Hematopoietic multipotent progenitor cell treated with erythropoietin and hydrocortisone succinate and interleukin-3 and kit ligand, for 4 days (in vitro differentiated cells): ENCODE measurements around the gene CAPN14.
"Not testable (repeated sequence)": the region's sequence is repeated elsewhere in the genome, so short reads cannot be mapped to it uniquely, and the experiment has no call there.

Experiments used
- DNase-seq: peaks from one replicate; pipeline ENCODE4 v3.0.0-alpha.2; 2015

Gene CAPN14

DNA sequence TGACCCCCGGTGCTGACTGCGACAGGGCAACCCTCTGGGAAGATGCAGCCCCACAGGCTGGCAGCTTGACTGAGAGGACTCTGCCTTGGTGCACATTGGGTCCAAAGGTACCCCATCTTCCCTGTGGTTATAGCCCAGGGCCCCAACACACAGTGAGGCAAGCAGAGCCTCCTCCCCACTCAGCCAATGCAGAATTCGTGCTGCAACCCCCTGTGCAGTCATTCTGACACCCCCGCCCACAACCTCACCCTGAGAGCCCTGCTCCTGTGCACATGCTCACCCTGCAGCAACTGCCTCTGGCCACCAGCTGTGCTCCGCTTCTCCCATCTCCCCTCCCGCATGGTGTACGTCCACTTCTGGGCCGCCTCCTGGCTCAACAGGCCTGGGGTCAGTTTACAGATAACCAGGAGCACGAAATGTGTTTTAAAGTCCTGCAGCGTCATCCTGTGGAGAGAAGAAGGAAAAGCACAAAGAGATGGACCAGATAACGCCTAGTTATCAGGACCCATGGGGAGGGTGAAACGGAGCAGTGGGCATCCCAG lies 24.4 kb downstream of the CAPN14 start:
- no peak for DNase-seq

DNA sequence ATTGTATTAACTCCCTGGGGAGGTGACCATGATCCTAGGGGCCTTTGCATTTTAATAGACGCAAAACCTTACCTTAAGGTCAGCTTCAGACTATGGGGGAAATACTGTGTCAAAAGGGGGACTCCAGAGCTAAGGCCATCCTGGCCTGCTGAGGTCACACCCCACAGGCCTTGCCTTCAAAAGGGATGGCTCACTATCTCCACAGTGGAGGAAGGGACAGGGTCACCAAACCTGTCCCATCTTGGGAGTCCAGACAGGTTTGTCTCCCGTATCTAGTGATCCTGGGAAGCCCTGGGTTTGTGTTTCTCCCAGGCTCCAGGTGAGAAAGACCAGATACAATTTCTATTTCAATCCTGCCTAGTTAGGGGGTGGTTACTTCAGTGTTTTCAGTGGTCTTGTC lies 24.9 kb downstream of the CAPN14 start:
- no peak for DNase-seq

DNA sequence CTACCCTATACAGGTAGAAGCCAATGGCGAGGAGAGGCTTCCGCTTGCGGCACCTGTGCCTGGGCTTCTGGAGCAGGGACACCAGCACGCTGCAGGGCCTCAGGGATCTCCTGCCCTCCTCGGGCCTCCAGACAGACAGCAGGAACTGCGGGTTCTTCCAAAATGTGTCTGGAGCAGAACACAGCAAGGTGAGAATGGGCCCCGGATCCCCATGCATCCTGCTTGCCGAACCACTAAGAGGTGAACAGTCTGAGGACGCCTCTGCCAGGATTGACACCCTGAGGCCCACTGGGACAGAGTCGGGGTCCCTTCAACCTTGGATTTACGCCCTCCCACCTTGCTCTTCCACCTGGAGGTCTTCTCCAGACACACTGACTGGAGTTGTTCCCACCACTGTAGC lies 25.4 kb downstream of the CAPN14 start:
- DNase-seq: no peak

DNA sequence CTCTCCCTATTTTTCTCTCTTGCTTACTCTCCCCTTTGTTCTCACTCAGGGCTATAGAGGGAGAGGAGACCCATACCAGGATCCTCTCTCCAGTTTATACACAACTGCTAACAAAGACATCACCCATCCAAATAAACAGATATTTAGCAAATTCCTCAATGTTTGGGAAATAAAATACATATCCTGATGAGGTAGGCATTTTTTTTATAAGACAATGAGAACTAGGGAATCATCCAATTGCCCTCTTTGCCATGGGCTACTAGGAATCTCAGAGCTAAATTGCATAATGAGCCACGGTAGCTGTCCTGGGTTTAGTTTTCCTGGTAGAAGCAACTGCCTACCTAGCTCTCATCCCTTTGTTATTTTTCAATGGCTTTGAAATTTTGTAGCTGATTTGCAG lies 27.1 kb downstream of the CAPN14 start:
- DNase-seq: no peak

DNA sequence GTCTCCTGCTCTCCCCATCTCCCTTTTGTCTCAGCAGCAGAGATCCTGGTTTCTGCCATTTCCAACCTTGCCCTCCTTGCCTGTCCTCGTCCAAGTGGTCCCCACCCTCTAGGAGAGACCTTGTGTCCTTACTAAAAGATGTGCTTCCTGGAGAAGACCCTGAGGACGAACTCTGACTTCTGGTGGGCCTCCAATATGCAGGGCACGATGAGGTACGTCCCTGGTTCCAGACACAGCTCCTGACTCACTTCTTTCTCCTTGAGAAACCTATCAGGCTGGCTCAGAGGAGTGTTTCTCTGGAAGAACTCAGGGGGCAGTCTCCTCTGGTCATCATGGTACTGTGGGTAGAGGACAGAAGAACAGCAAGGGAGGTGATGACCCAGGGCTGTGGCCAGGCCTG lies 28.2 kb downstream of the CAPN14 start:
- DNase-seq: no peak

DNA sequence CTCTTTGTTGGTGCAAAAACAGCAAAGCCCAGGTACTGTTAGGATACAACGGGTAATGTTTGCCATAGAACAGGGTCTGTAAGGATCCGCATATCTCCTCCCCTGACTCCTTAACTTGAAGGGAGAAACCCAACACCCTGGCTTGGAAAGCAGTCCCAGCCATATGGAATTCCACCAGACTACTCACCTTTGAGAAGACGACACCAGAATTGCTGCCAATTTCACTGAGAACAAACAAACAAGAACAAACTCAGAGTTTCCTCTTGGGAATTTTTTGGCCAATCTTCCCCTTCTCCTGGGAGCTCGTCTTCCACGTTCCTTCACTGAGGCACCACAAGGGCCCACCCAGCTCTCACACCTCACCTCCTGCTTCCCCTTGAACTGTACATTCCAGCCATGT lies 29.2 kb downstream of the CAPN14 start:
- no peak for DNase-seq

DNA sequence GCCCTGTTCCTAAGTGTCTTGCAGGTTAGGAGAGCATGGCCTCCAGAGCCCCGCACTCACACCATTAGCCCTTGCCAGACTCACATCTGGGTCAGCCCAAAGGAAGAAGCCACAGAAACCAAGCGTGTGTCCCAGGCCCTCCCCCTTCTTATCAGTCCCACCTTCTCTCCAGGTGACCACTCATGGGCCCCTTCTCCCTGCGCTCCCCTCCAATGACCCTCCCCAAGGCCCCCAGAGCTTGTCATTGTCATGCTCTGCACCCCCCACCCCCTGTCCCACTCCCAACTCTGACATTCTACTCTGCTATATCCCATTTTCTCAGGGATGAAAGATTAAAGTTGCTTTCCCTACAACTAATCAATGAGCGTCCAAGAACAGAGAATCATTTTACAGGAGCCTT lies 30.1 kb downstream of the CAPN14 start:
- DNase-seq: no peak

DNA sequence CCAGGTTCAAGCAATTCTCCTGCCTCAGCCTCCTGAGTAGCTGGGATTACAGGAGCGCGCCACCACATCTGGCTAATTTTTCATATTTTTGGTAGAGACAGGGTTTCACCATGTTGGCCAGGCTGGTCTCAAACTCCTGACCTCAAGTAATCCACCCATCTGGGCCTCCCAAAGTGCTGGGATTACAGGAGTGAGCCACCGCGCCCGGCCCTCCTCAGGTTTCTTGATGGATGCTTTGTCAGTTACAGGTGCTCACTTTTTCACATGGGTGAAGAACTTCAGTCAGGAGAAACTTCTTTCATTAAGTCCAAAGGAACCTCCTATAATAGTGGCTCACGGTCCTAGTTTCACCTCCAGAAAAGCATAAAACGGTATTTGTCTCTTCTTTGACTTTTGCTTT lies 33.3 kb downstream of the CAPN14 start:
- not testable (repeated sequence) for DNase-seq

DNA sequence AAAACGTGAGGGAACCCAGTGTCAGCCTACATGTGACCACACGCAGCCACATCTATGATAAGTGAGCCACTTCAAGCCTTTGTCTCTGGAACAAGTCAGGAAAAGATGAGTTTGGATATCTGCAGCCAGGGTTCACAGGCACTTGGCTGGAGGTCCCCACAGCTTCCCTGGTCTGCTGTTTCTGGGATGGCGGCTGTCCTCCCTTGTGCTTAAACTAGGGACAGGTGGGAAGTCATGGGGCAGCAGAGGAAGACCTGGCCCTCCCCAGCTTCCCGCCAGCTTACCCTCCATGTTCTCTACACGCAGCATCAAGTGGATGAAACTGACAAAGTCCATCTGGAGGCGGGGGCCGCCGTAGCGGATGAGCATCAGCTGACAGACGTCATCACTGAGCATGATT lies 40.6 kb downstream of the CAPN14 start:
- DNase-seq: no peak

DNA sequence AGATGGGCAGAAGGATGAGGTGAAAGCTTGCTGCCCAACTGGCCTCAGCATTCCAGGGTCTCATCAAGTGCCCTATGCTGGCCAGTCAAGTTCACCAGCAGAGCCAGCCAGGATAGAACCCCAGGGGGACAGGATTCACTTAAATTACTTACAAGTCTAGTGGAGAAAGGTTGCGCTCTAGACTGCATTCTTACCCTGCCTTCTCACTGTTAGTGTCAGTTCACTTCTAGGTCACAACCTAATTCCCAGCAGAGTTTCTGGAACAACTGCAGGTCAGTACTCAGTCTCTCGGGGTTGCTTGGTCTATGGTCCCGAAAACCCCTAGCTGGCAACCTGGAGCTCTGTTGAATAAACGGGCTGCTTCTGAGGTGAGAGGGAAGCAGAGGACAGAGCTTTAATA lies 46.2 kb downstream of the CAPN14 start:
- no peak for DNase-seq

DNA sequence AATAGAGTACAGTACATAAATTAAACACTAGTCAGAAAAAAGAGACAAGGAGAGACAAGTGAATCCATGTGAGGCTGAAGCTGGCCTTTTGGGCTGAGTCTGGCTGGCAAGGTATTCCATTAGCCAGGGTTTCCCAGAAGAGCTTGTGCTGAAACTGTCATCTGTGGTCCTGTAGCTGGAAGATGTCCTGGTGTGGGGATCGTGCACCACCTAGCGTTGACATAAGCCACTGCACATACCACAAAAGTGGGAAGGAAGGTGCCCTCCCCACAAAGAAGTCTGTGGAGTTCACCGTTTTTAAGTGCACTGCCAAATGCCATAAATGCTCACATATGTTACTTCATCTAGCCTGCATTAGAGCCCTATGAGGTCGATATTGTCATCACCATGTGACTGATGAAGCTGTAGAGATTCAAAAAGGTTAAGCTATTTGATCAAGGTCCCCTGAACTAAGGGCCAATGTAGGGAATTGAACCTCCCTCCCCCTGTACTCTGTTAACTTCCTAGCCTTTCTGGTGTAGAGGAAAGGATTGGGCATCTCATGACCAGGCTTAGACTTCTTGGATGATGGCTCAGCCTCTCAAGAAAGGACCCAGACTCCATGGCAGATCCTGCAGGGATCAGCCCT lies 47.1 kb downstream of the CAPN14 start:
- DNase-seq: peak; percentile 80

DNA sequence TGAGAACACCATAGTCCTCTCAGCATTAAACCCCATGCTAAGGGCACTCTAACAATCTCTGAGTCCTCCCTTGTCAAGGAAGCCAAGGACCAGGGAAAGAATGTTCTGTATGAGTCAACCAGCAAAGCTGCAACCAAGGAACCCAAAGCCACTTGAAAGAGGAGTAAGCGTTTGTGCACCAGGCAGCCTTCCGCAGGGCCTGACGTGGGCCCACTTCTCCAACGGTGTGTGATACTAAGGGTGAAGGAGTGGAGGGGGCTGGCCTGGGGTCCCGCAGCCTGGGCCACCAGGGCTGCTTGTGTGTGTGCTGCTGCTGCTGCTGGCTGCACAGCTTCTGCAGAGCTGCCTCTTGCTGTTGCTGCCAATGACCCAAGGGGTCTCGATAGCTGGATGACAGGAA lies 49.0 kb downstream of the CAPN14 start:
- no peak for DNase-seq

DNA sequence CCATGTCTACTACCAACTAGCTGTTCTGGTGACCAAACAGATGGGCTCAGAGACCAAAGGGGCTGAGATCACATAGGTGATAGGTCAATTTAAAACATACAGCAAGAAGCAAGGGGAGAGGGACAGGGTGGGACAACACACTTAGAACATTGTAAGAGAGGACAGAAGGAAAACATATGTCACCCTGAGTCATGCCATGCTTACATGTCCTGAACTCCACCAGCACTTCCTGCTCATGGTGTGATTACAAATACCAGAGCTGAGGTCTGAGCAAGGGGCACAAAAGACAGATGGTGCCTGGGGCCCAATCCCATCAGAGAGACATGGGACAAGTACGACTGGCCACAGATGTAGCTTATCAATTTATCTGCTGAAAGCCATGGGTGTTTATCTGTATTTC lies 50.4 kb downstream of the CAPN14 start:
- DNase-seq: peak; percentile 37

DNA sequence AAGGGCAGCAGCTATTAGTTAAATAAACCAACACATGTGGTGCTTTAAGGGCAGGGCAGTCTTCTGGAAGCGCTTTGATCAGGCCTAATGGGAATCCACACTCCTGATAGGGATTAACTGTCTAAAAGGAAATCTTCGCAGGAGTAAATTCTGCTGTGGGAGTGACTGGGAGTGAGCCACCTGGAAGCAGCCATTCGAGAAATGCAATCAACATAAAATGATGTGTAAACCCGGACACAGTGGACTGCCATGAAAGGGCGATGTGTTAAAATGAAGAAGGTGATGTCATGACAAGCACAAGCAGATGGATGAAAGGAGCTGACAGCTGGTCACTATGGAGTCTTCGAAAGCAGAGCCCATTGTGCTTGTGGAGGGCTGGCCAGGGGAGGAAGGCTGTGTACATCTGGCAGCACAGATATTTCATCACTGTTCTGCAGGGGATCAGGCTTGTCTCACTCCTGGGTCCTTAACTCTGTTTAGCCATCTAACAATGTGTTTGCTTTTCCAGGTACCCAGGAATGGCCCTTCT lies 54.2 kb downstream of the CAPN14 start:
- no peak for DNase-seq

DNA sequence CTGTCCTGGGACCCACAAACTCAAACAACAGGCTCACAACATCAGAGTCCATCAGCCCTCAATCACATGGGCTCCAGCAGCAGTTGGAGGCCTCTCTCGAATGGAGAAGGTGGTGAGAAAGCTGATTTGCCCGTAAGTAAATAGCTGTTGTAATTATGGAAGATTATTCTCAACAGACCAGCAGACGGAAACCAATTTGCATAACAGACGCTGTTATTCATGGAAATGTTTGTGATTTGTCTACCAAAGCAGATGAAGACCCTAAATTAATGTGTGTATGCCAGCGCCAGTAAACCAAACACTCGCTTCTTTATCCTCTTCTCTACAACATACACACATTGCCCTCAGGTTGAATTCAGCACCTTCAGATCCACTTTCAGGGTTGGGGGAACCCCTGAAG lies 55.7 kb downstream of the CAPN14 start:
- DNase-seq: no peak

DNA sequence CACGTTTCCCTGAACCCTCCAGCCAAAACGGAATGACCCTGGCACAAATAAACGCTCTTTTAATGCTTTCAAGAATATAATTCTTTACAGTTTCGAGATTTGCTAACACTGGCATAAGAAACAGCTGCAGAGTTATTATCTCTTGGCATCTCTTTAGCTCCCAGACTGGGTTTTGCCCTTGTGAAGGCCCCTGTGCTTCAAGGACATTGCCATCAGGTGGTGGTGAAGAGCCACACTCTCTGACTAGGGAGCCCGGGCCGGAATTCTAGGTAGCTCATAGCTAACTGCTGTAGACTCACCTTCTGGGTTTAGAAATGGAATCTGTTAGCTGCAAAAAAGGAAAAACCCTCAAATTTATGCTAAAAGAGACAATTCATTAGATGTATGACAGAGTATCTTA lies 65.8 kb downstream of the CAPN14 start:
- no peak for DNase-seq

DNA sequence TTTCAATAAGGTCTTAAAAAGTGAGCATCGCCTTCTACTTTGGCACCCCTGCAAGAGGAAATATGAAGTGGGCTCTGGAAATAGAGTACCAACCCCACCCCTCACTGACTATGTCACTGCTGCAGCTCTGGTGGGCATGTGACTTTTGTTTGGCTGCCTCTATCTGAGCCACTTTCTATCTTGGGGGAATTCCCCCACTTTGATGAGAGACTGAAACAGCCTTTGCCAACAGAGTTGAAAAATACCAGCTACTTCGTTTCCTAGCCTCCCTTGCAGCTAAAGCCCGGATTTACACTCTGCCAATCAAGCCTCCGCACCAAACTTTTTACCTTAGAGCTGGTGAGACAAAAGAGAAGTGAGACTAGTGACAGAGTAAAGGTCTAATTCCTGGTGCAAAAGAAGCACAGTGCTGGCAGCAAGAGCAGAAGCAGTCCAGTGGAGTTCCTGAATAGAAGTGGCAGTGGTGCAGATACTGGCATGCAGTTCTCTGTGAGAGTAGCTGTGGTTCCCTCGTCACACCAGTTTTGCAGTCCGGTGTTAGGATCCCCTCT lies 67.1 kb downstream of the CAPN14 start:
- no peak for DNase-seq

DNA sequence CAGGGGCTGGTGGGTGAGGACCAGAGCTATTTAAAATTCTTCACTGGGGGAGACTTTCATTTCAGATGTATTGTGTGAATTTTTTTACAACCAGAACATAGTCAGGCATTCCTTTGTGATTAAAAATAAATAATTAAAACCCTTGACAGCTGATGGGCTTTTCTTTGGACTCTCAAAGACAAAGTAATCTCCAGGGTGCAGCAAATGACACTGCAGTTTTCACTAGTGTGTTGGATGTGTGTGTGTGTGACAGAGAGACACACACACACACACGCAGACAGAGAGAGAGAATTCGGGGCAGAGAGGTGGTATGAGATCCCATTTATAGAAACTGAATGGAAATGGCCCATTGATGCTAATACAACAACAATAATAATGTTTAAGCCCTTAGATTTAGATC lies 68.8 kb downstream of the CAPN14 start:
- no peak for DNase-seq

DNA sequence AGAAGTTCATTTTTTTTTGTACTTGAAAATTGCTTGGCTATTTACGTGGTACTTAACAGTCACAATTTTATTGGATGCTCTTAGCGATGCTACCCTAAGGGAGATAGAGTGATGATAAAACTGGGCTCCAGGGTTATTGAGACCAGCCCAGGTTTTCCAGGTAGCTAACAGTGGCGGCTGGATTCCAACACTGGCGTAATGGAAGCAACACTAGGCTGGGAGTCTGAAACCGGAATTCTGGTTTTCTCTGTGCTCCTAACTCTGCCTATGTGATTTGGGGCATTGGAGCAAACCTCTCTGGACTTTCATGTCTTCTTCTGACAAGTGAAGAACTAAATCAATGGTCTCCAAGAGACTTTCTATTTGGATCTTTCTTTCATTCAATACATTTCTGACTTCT lies 69.7 kb downstream of the CAPN14 start:
- DNase-seq: no peak

DNA sequence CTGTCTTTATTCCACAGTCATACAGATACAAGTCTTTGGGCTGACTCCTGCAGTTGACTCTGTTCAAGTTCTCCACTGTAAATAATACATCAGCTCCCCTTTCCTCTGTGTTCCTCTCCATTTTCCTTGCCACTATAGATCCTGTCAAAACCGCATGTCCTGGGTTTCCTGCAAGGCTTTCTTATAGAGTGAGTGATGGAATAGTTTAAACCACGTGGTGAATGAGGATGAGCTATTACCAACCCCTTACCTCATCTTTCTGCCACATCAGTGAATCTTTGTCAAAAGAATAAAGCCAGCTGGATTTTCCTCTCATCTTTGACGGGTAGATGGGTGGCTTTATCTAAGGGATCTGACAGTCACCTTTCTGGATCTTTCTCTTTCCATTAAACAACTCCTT lies 75.2 kb downstream of the CAPN14 start:
- DNase-seq: no peak

DNA sequence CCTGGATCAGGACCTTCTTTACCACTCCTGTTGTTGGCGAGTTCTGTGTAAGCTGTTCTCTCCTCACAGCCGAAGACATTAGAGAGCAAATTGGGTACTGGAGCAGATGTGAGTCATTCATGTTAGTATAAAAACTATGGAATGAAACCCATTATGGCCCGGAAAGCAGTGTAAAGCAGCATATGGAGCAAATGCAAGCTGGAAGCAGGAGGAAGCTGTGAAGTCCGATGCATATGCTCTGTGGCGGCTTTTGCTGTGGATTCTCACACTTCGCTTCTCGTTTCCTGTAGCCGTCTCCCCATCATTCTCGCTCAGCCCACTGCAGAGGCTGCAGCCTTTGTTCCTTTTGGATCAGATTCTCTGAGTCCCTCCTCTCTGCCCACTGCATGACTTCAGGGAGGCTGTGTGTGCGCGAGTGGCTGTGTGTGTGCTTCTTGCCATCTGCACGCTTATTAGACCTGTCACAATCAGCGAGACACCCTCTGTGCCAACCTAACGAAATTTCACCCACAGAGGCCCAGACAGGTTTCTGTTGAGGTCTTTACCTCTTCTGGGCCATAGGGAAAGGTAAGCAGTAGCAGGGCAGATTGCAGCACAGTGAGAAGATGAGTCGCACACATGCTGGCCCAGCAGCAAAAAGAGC lies 75.8 kb downstream of the CAPN14 start:
- no peak for DNase-seq

DNA sequence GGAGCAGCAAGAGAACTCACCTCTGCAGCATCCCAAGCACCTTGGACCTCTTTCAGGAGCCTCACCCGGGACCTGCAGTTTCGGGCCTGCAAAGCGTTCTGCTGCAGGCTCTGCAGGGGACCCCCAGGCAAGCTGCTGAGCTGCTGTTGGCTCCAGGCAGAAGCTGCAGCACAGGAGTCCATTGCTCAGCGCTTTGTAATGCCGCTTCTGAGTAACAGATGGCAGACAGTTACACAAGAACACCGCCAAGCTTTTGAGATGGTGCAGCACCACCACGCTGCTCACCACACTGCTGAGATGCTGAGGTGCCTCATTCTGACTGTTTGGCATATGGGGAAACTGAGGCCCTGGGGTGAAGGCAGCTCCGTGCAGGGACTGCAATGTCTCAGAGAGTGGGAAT lies 77.2 kb downstream of the CAPN14 start:
- DNase-seq: peak; percentile 28

DNA sequence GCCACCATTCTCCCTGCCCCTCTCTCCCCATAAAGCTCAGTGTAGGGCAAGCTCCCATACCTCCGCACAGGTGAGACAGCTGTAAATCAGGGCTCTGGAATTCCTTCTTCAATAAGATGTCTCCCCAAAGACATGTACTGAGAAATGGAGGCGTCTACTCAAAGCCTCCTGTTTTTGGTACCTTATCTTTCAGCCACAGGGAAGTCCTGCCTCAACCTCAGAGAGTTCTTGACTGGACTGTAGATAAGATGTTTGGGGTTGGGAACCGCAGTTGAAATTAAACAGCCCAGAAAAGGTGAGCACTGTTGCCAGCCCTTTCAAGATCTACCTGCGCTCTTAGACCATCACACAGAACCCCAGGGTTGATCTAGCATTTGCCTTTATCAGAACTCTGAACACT lies 77.6 kb downstream of the CAPN14 start:
- DNase-seq: peak; percentile 58
